T-helper 2 cell (primary cell): ENCODE data around the gene CAPN12.

Experiments
- DNase-seq, 5 experiments: peaks; one replicate each; pipeline versions ENCODE4 v3.0.0 to v3.0.0-alpha.2; 2012 to 2022

The CAPN12 gene

DNA sequence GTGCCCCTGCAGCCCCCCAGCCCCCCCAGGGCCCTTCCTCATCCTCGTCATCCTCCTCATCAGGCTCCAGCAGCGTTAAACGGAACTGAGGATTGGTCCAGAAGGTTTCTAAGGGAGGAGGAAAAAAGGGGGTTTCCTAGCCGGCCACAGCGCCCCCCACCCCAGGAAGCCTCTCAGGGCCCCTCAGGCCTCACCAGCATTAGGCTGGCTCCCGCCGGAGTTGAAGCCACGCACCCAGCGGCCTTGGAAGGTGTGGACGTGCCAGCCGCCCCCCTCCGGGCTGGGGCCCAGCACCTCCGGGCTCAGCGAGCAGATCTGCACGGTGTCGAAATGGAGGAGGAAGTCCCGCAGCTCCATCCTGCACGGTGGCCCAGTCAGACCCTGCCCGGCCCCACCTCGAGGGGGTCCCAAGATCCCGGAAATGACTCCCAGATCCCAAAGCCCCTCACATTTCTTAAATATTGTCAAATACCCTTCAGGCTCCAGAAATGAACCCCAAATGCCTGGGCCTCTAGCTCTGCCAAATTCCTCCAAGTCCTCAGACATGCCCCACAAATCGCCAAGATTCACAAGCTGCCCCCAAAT is 6.9 kb downstream of the CAPN12 start:
- DNase-seq = no peak

DNA sequence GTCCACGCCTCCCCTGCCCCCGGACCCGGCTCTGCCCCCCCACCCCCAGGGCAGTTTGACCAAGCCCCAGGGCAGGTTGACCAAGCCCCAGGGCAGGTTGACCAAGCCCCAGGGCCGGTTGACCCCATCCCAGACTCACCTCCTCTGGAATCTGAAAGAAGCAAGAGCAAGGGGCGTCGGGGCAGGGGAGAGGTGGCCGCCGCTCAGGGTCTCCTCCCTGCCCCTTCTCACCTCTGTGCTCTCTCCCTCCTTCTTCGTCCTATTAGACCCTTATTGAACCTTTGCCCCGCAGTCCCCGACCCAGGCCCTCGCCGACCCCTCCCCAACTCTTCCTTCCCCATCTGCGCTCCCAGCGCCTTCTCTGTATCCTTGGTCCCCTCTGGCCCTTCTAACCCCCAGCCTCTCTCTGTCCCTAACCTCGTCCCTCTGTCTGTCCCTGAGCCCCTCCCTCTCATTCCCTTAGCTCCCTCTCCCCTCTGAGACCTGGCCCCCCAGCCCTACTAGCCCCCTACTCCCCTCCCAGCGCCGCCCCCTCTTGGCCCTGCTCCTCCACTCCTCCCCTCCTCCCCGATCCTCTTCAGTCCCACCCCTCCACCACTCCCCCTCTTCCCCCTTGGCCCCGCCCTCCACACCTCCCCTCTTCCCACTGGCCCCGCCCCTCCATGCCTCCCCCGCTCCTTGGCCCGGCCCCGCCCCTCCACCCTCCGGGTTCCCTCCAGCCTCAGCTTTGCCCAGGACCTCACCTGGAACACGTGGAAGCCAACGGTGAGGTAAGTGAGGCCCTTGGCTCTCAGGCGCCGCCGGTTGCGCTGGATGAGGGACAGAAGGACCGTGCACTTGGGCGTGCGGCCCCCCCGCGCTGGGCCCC is 7.6 kb downstream of the CAPN12 start:
- peak; percentile 27 to 70 (median 45) for DNase-seq

DNA sequence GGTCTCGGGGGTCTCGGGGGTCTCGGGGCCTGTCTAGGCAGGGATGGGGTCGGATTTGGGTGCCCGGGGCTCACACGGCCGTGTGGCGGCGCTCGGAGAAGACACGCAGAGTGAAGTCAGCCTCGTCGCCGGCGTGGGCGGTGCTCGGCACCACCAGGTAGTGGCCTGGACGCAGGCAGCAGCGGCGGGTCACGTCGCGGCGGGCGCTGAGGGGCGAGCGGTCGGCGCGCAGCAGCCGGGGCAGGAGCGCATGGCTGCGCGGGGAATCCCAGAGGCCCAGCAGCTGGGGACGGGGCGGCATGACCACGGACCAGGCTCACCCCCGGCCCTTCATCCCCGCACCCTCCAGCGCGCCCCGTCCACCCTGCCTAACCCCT is 8.2 kb downstream of the CAPN12 start:
- peak; percentile 33 to 65 (median 55) for DNase-seq

DNA sequence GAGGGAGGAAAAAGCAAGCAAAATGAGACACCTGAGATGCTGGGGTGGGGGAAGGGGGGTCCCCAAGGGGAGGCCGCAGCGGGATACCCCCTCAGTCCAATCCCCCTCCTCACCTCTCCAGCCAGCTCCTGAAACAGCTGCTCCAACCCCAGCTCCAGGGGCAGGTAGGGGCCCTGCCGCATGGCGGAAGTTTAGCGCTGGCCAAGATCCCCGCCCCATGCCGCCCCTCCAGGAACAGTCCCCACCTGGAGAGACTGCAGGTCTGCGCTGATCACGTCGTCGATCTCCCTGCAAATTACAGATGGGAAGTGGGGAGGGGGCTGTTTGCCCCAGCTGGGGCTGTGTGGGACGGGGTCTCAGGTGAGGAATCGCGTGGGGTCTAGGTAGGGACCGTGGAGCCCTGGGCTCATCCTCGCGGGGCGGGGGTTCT is 9.0 kb downstream of the CAPN12 start:
- DNase-seq = peak in 2 of 5 experiments; percentile 40 to 49

DNA sequence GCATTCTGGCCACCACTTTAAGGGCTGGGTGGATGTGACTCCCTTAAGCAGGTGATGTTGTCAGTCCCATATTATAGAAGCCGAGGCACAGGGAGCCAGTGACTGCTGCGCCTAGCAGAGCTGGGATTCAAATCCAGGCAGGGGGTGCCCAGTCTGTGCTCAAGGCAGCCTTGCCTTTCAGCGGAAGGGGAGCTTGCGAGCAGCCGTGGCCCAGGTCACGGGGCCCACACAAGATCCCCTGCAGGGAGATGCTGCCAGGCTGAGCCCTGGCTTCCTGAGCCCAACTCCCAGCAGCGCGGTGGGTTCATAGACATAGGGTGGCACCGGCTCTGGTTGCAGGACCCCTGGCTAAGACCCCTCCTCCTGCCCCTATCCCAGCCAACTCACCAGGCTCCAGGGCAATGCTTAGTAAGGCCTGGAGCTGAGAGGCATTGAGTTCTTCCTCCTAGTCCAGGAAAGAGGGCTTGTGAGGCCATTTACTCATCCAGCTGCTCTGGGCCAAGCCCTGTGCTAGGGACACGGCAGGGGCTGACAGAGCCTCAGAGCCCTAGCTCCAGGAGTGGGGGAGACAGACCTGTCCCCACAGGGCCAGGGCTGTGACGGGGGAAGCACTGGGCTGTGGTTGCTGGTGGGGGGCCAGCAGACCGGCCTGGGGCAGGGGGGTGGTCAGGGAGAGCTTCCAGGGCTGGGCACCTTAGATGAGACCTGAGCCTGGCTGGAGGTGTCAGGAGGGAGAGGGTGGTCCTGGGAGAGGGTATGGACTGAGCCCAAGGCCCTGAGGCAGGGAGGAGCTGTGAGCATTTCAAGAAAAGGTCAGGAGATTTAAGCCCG is 9.6 kb downstream of the CAPN12 start:
- peak in 2 of 5 experiments; percentile 36 to 78 for DNase-seq

DNA sequence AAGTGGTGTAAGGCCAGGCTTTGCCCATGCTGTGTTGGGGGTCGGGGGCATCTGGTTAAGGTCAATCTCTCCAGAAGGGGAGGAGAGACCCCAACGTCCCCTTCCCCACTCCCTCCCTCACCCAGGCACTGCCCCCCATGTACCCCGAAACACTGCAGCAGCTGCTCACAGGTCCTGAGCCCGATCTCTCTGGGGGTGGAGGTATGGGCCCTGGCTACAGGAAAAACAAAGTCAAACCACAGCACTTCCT is 10.2 kb downstream of the CAPN12 start:
- DNase-seq = no peak

DNA sequence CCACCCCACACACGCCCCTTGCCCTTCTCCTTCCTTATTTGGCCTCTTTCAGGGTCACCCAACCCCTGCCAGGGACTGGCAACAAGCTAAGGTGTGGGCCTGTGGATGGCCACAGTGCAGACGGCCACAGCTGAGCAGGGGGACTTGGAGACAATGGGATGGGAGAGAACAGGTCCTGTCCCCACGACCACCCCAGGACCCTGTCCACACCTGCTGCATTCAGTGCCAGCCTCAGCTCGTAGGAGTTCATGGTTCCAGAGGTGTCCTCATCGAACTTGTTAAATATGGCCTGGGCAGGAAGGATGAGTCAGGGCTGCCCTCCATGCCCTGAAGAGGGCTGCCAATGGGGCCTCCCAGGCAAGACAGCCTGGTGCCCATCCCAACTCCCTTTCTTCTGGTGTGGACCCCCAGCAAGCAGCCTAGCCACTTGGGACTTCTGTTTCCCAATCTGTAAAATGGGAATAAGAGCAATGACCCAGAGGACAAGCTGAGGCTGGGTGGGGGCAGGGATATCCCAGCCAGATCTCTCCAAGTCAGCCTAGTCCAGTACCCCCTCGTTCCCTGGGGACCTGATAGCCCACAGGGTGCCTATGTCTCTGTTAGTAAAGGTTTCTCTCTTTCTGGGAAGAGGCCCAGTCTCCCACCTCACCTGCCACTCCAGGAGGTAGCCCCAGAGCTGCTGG is 10.6 kb downstream of the CAPN12 start:
- DNase-seq = no peak

DNA sequence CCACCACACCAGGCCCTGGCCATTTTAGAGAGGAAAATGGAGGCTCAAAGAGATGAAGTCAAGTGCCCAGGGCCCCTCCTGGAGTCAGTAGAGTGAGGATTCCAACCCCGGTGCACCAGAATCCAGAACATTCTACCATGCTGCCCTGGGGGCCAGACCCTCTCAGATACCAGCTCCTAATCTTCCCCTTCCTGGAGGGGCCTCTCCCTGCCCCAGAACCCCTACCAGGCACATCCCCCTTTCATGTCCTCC is 11.1 kb downstream of the CAPN12 start:
- no peak for DNase-seq

DNA sequence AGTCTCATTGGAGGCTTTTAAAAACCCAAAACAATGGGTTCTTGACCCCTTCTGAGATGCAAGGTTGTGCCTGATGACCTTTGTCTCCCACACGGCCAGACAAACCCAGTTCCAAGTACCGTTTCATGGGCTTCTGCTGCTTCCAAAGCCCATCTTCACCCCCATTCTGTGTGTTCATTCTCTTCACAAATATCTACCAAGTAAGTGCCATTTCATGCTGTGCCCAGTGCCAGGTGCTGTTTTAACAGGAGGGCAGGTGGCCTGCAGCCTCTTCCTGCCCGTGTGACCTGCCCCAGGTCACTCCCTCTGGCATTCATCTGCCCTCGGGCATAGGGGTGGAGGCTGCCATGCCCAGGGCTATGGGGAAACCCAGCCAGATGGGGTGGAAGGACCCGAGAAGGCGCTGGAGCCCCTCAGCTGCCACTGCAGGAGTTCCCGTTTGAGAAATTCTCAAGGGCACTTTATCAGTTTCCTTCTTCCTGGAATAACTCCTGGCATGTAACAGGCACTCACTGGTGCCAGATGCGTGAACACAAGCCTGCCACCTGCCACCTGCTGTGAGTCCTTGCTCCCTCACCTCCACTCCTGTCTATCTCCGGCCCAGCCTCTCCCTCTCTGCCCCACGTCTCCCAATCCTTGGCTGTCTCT is 12.5 kb downstream of the CAPN12 start:
- DNase-seq = no peak

DNA sequence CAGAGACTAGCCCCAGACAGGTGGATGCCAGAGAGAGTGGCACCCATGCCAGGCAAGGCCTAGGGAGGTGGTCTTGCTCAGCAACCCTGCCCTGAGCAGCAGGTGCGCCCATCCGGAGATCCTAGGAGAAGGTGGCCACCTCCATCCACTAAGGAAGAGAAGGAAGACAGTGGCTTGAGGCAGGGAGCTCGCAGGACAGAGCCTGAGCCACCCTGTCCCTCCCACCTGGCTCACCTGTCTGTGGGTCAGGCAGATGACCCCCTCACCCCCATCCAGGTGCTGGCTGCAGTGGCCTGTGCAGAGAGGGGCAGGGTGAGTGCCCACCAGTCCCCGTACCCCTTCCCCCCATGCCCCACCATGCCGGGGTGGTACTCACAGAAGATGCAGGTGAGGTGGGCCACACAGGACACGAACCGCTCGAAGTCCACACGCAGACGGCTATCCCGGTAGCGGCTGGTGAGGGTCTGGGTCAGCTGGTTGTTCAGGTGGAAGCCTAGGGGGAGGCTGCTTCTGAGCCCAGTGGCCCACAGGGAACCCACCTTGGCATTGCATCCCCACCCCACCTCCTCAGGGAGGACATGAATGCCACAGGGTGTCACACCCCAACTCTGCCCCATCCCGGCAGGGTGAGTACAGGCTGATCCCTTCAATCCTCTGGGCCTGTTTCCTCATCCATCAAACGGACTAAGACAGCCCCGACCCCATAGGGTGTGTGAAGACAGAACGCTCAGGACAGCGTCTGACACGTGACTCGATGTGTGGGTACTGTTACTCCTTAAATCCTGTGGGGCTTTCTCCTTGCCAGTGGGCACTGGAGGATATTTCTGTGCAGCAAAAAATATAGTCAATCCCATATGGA is 13.3 kb downstream of the CAPN12 start:
- DNase-seq = no peak

DNA sequence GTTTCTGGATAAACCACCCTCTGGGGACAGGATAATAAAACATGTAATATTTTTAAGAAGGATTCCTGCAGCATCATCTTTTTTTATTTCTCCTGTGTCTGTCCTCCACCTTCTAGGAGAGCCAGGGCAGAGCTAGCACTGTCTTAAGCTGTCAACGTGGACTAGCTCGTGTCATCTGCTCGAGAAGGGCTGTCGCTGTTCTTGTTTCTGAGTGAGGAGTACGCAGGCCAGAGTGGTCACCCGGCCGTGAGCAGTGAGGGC is 13.9 kb downstream of the CAPN12 start:
- no peak for DNase-seq

DNA sequence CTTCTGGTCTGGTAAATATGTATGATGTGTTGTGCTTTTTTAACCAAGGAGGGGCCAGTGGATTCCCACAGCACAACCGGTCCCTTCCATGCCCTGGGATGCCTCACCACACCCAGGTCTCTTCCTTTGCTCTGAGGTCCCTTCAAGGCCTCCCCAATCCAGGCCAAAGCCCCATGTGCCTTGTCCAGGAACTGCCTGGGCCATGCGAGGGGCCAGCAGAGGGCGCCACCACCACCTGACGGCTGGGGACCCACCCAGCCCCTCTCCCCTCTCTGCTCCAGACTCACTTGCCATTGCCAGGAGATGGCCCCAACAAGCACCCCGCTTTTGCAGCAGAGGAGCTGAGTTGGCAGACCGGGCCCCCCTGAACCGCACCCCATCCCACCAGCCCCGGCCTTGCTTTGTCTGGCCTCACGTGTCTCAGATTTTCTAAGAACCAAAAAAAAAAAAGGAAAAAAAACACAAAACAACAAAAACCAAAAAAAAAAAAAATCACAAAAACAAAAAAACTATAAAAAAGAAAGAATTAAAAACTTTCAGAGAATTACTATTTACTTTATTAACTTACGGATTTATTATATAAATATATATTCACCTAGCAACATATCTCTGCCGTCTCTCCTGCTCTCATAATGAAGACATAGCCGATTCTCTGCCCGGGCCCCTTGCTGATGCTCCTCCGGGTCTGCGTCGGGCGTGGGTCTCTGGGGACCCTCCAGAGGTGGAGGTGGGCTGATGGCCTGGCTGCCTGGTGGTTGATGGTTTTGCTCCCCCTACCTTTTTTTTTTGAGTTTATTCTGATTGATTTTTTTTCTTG is 14.4 kb downstream of the CAPN12 start:
- peak; percentile 56 to 76 (median 71) for DNase-seq

DNA sequence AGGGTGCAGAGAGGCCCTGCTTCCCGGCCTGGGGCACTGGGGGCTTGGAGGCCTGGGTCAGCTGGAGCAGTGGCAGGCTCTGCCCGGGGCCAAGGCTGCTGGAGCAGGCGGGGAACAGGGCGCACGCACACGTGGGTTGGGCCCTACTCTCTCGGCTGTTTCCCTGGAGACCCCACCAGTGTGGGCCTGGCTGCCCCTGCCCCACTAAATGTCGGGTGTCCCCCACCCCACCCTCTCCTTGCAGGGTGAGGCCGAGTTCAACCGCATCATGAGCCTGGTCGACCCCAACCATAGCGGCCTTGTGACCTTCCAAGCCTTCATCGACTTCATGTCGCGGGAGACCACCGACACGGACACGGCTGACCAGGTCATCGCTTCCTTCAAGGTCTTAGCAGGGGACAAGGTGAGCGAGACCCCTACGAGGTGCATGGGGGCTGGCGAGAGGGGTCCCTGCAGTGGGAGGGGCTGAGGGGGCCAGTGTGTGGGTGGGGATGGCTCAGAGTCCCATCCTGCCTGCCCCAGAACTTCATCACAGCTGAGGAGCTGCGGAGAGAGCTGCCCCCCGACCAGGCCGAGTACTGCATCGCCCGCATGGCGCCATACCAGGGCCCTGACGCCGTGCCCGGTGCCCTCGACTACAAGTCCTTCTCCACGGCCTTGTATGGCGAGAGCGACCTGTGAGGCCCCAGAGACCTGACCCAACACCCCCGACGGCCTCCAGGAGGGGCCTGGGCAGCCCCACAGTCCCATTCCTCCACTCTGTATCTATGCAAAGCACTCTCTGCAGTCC is 15.3 kb downstream of the CAPN12 start:
- DNase-seq = no peak

DNA sequence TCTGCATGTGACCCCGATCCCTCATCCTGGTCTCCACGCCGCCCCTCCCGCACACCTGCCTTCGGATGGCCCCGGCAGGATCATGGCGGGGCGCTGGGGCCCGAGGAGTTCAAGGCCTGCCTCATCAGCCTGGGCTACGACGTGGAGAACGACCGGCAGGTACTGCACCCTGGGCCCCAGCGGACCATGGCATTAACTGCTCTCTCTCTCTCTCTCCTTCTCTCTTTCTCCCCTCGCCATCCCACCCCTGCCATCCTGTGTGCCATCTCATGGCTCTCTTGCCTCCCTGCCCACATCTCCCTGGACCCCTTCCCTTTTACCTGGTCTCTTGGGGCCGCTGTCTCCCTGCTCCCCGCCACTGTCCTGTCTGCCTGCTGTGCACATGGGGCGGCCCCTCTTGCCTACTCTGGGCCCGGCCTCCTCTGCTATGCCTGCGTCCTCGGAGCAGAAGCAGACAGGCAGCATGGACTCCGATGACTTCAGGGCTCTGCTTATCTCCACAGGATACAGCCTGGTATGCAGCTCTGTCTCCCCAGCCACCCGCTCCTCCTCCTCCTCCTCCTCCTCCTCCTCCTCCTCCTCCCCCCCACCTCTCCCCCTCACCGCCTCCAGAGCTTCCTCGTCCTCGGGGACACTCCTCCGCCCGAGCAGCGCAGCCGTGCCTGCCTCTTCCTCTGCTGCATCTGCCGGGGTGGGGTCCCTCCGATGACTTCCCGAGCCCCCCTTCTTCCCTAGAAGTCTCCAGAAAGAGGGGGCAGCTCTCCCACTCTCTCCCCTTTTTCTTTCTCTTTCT is 16.2 kb downstream of the CAPN12 start:
- DNase-seq = no peak

DNA sequence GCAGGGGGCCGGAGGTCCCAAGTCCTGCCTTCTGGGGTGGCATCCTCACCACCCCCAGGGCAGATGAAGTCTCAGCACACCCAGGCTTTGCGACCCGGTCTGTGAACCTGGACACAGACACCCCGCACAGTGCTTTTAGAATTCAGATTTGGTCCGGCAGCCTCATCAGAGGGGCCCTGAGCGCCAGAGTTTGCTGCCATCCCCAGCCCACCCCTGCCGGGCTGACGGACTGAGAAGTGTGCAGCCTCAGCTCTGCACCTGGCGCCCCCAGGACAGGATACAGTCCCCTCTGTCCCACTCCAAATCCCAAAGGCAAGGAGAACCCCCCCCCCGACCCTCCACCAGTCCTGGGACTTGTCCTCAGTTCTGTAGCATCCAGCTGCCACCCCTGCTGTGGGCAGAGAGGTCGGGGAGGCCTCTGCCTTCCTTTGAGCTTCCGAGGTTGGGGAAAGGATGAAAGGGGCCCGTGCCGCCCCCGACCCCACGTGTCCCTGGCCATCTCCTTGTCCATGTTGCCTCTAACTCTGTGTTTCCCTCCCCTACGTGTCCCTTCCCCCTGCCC is 16.9 kb downstream of the CAPN12 start:
- DNase-seq = no peak

DNA sequence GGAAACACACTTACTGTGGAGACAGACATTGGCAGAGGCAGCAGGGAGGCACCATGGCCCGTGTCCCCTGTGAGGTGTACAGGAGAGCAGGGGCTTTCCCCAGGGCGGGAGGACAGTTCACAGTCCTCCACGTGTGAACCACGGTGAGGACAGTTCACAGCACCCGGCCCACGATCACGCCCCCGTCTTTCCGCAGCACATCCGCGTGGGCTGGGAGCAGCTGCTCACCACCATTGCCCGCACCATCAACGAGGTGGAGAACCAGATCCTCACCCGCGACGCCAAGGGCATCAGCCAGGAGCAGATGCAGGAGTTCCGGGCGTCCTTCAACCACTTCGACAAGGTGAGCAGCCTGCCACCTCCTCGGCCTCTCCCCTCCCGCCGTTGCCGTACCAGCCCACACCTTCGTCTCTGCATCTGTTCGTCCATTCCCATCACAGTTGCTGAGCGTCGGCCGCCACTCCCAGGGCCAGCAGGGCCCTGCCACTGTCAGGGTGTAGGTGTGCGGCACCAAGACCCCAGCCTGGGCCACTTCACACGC is 17.4 kb downstream of the CAPN12 start:
- DNase-seq = peak in 1 of 5 experiments; percentile 63

DNA sequence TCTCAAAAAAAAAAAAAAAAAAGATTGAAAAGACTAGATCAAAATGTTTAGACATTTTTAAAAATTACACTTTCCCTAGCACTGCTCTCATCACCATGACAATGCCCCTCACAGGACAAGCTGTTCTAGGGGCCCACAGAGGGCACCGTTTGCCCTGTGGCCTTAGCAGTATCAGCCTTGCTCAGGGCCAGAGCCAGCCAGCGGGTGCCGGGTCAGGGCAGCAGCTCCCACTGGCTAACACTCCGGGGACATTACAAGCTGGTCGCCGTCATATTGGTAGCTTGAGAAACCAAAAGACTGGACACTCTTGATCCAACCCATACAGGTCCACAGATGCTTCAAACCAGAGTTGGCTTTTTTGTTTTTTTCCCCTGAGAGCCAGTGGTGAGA is 18.0 kb downstream of the CAPN12 start:
- no peak for DNase-seq

DNA sequence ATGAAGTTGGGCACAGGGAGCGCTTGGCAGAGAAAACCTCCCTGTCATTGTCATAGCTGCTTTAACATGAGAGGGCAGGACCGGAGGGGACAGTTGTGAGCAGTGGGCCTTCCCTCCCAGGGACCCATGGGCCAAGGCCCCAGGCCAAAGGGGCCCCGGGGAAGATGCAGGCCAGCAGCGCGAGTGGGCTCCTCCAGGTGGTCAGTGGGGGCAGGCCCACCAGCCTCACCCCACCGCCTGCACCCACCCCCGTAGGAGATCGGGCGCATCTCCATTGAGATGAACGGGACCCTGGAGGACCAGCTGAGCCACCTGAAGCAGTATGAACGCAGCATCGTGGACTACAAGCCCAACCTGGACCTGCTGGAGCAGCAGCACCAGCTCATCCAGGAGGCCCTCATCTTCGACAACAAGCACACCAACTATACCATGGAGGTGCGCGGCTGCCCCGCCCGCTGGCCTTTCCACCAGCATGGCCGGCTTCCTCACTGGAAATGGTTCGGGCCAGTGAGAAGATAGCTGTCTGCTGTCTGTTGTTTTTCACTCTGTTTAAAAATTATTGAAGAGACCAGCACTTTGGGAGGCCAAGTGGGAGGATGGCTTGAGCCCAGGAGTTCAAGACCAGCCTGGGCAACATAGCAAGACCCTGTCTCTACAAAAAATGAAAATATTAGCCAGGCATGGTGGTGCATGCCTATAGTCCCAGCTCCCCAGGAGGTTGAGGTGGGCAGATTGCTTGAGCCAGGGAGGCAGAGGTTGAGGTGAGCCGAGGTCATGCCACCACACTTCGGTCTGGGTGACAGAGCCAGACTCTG is 18.6 kb downstream of the CAPN12 start:
- DNase-seq = no peak
